ENCODE data around the gene CNNM2. TPM values are rescaled to one million over a fixed set of nuclear protein-coding genes. Genes with fewer than 3 reads are reported as not detected.
A peak's percentile ranks its signal among the peaks of the same experiment; 100 is the strongest.

CNNM2 gene
- total RNA-seq, 1 experiment from 2014 or later: 23.5 TPM

GRCh38 chr10:103040418-103040817, 122.3 kb downstream of the CNNM2 start (continued):
- TF ChIP-seq PRDM15 (CRISPR knock-in tag; IDR thresholded peaks at IDR 0.05) (no peak), OVOL2 (CRISPR knock-in tag; IDR thresholded peaks at IDR 0.05; ENCODE audit: borderline replicate concordance) (no peak), NR3C1 (CRISPR knock-in tag; conservative IDR thresholded peaks at IDR 0.05; ENCODE audit: low read depth) (no peak), CREM (CRISPR knock-in tag; IDR thresholded peaks at IDR 0.05) (no peak), PREB (CRISPR knock-in tag; IDR thresholded peaks at IDR 0.05; ENCODE audit: borderline replicate concordance) (no peak), NFYB (CRISPR knock-in tag; conservative IDR thresholded peaks at IDR 0.05; ENCODE audit: low read depth) (no peak)

- no peak for DNase-seq (ENCODE audit: low spot score)
- no peak for TF ChIP-seq SOX15 (CRISPR knock-in tag; IDR thresholded peaks at IDR 0.05)
- TF ChIP-seq SMAD4 (CRISPR knock-in tag; IDR thresholded peaks at IDR 0.05): no peak
- no peak for TF ChIP-seq KAT7 (CRISPR knock-in tag; IDR thresholded peaks at IDR 0.05; ENCODE audit: borderline replicate concordance)
- TF ChIP-seq ATF6 (CRISPR knock-in tag; IDR thresholded peaks at IDR 0.05): no peak
- TF ChIP-seq CREM (CRISPR knock-in tag; IDR thresholded peaks at IDR 0.05): no peak
- TF ChIP-seq ZNF263 (CRISPR knock-in tag; IDR thresholded peaks at IDR 0.05; ENCODE audit: low read depth): no peak
- TF ChIP-seq HMGXB4 (CRISPR knock-in tag; IDR thresholded peaks at IDR 0.05): no peak
- TF ChIP-seq GTF2I (CRISPR knock-in tag; conservative IDR thresholded peaks at IDR 0.05): no peak
- no peak for TF ChIP-seq ZNF671 (CRISPR knock-in tag; IDR thresholded peaks at IDR 0.05)
- no peak for TF ChIP-seq ATF3 (CRISPR knock-in tag; conservative IDR thresholded peaks at IDR 0.05)
- H3K27ac Mint-ChIP-seq: 0 out of 2 replicates have a peak overlapping the region, but pooled peaks have one; percentile 4
- H3K4me3 Mint-ChIP-seq: no peak overlapping the region
- peaks cover 42% of the 10 kb centered on the region for H3K4me1 Mint-ChIP-seq
- H3K36me3 Mint-ChIP-seq: no peaks in the 10 kb centered on the region
- no peaks in the 10 kb centered on the region for H3K9me3 Mint-ChIP-seq
- H3K27me3 Mint-ChIP-seq (ENCODE audit: low read depth): no peaks in the 10 kb centered on the region
- no peak for ATAC-seq
- ChIA-PET POLR2A (no interaction called here), CTCF (no interaction called here)
Observed at GRCh38 chr10:103041391-103041790, 123.3 kb downstream of the CNNM2 start.

- Mint-ChIP-seq H3K4me3 (no peak overlapping the region), H3K4me1 (peaks cover 42% of the 10 kb centered on the region), H3K27me3 (ENCODE audit: low read depth) (no peaks in the 10 kb centered on the region), H3K36me3 (no peaks in the 10 kb centered on the region), H3K27ac (peak overlapping the region; percentile 35), H3K9me3 (no peaks in the 10 kb centered on the region)
- ChIA-PET POLR2A (no interaction called here), CTCF (interaction anchor here (0.7 to 1.0 kb wide), 2 partner anchors 20 to 125 kb away, joined by 3 read pairs; no protein-coding TSS in a partner anchor)
- ATAC-seq (peak; percentile 90), DNase-seq (ENCODE audit: low spot score) (peak; percentile 31)
- TF ChIP-seq ELF4 (CRISPR knock-in tag; IDR thresholded peaks at IDR 0.05; ENCODE audit: low read depth) (no peak), CBFB (CRISPR knock-in tag; IDR thresholded peaks at IDR 0.05; ENCODE audit: low read depth) (no peak), CREB1 (CRISPR knock-in tag; IDR thresholded peaks at IDR 0.05) (no peak), RORB (CRISPR knock-in tag; IDR thresholded peaks at IDR 0.05) (no peak), ZNF671 (CRISPR knock-in tag; IDR thresholded peaks at IDR 0.05) (no peak), ATF2 (CRISPR knock-in tag; IDR thresholded peaks at IDR 0.05; ENCODE audit: borderline replicate concordance, low read depth) (no peak), AR (CRISPR knock-in tag; IDR thresholded peaks at IDR 0.05) (no peak)
Observed at GRCh38 chr10:103042129-103042528, 124.0 kb downstream of the CNNM2 start.

Data from WTC11 (cell line).